GM12873 (cell line): Measurements from ENCODE around the gene ERGIC1.

Experiments
- CTCF ChIP-seq: IDR thresholded peaks from 2 replicates; pipeline ENCODE4 v1.5.1; 2012; ENCODE audit warnings: low read depth, mild to moderate bottlenecking, moderate library complexity, low read length, control low read depth; ENCODE audit not compliant: insufficient read depth; ENCODE audit errors: missing control alignments

The ERGIC1 gene

DNA sequence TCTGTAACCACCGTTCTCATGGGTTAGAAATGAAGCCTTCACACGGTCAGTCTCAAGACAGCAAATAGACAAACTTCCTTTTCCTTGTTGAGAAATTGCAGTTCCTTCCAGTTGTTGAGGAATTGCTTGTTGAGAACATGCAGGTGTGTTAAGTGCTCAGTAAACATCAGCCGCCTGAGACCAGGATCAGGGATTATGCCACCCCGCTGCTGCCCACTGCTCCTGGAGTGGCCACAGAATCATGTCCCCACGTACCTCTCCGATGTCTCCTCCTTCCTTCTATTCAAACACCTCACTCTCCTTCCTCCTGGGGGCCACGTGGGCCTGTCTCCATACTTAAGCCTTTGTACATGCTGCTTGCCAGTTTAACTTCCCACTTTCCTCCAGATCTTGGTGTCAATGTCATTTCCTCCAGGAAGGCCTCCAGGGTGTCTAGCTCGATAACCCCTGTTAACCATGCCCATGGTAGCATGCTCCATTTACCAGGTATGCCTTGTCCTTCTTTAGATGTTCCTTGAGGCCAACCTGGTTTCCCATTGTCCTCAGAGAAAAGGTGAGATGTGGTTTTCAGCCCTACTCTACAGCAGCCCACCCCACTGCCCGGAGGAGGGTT, 91.4 kb downstream of the ERGIC1 start:
- TF ChIP-seq CTCF: no peak

DNA sequence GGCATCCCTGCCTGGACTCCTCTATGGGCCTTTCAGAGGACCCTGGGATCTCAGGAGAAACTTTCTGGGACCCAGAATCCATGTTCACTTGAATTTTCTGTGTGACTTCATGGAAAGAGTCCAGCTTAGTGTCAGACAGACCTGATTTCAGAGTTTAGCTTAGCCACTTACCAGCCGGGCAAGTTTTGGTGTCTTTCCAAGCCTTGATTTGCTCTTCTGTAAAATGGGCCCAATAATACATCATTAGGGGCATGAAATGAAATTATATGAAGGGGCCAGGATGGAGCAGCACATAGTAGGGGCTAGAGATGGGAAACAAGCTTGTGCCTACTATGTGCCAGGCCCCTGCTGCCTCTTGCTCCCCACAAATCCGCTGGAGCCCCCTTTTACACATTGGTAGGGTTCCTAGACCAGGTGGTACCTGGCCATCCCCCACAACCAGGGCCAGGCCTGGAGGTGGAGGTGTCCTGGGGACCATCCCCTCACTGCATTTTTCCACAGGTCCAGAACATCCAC, 92.0 kb downstream of the ERGIC1 start:
- TF ChIP-seq CTCF: no peak

- TF ChIP-seq CTCF: no peak
Observed at GRCh38 chr5:172926796-172927195, 92.7 kb downstream of the ERGIC1 start.

DNA sequence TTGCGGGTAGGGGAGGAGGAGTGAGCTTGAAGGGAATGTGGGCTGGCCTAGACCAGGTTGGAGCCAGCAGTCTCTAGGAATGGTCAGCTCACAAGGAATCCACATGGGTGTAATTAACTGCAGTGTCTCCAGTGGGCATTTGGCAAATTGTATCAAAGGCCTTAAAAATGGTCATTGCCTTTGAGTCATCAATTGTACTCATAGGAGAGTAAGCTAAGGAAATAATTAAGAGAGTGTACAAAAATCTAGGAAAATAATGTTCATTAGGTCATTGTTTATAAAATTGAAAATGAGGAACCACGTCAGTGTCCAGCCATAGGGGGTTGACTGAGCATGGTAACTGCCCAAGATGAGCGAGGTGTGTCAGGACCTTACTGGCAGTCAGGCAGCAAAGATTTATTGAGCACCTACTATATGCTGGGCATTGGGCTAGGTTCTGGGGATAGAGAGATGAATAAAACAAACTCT, 95.4 kb downstream of the ERGIC1 start:
- no peak for TF ChIP-seq CTCF

GRCh38 chr5:172931001-172931536, 97.0 kb downstream of the ERGIC1 start:
- TF ChIP-seq CTCF: no peak

DNA sequence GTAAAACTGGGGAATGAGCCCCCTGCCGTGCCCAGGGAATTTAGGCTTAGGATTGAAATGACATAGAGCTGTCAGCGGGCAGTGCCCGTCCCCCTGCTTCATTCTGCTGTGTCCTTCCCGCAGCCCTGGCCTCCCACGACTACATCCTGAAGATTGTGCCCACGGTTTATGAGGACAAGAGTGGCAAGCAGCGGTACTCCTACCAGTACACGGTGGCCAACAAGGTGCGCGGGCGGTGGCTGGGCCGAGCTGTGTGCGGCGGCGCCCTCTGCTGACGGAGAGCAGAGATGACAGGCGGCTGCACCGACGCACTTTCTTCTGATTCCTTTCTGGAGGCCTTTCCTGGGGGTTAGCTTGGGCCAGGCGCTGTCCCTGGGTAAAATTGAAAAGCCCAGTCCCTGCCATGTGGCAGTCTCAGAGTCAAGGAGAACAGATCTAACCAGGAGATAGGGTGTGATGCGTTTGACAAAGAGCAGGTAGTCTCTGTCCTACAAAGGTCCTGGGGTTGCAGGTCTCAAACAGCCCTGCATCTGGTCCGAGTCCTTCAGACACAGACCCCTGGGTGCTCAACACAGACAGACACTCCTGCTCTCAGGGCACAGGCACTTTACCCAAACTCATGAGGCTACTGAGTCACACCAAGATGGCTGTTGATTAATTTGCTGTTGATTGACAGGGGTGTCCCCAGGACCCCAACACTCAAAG, 98.4 kb downstream of the ERGIC1 start:
- TF ChIP-seq CTCF: peak; percentile 96

DNA sequence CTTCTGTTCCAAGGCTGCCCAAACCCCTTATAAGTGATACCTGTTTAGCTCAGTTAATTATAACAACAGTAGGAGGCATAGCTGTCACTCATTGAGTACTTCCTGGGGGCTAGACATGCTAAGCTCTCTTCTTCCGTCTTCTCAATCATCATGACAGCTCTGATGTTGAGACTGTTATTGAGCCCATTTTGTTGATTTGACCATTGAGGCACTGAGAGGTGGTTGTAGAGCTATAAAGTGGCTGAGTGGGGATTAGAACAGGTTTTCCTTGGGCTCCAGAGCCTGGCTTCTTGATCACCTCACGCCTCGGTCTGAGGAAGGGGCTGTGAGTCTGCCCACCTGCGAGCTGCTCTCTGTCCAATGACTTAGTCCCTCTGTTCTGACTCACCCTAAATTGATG, 99.2 kb downstream of the ERGIC1 start:
- no peak for TF ChIP-seq CTCF
